Fibroblast of mammary gland (primary cell): ENCODE data around the gene ADAR.
"Not testable (repeated sequence)": the region's sequence is repeated elsewhere in the genome, so short reads cannot be mapped to it uniquely, and the experiment has no call there.

Source experiments
- DNase-seq: peaks from one replicate; pipeline ENCODE4 v3.0.0-alpha.2; 2010; ENCODE audit warnings: low read depth
- H3K4me3 ChIP-seq: 2 replicates; pipeline ENCODE4 v1.5.1; 2011; ENCODE audit warnings: low read depth, mild to moderate bottlenecking, low read length, moderate library complexity; ENCODE audit not compliant: control insufficient read depth
- CTCF ChIP-seq: conservative IDR thresholded peaks from 2 replicates; pipeline ENCODE4 v1.5.1; 2011; ENCODE audit warnings: low read depth, low read length, inconsistent platforms; ENCODE audit not compliant: control insufficient read depth, insufficient read depth

Gene ADAR

GRCh38 chr1:154607609-154608396 lies at the start of gene ADAR:
TSS of gene ADAR (minus strand) at chr1:154608186. CDS start at chr1:154608006, 180 bp downstream.
- peak; percentile 98 for DNase-seq
- peak within 1 kb of the TSS; percentile 82 for H3K4me3 ChIP-seq
- no peak for TF ChIP-seq CTCF

- no peak for DNase-seq
- no peak for TF ChIP-seq CTCF
- no peak overlapping the region for H3K4me3 ChIP-seq
These were observed 49.6 kb upstream of the ADAR start for GRCh38 chr1:154657556-154657955.

GRCh38 chr1:154652893-154653292 lies 44.9 kb upstream of the ADAR start:
- no peak for DNase-seq
- no peak for TF ChIP-seq CTCF
- no peak overlapping the region for H3K4me3 ChIP-seq

- not testable (repeated sequence) for DNase-seq, H3K4me3 ChIP-seq
These were observed 36.7 kb upstream of the ADAR start for GRCh38 chr1:154644724-154645123.

- TF ChIP-seq CTCF, result no peak
- DNase-seq, result no peak
- no peak overlapping the region for H3K4me3 ChIP-seq
These were observed 33.5 kb upstream of the ADAR start for GRCh38 chr1:154641534-154641933.

- TF ChIP-seq CTCF, result no peak
- H3K4me3 ChIP-seq, result no peak overlapping the region
- no peak for DNase-seq
These were observed 31.9 kb upstream of the ADAR start for GRCh38 chr1:154639876-154640275.

GRCh38 chr1:154635171-154635570 lies 27.2 kb upstream of the ADAR start:
- H3K4me3 ChIP-seq, result no peak overlapping the region
- TF ChIP-seq CTCF, result no peak
- DNase-seq, result peak; percentile 7
